Measurements from ENCODE around the gene SRRM3.
"Not testable (repeated sequence)": the region's sequence is repeated elsewhere in the genome, so short reads cannot be mapped to it uniquely, and the experiment has no call there.

Gene SRRM3

DNA sequence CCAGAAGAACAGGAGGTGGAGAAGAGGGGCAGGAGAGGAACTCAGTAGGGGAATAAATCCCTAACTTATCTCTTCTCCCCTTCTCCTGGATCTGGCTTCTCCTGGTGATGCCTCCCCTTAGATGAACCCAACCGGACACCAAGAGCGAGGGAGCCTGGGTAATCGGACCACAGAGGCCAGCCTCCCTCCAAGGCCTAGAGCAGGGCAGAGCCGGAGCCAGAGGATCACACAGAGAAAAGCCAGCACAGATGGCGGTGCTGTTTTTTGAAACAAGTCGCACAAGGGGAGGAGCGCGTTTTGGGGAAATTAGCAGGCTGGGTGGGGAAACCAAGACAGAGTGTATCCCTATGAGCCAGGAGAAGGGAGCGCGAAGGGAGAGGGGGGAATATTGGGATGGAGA is 4.9 kb upstream of the SRRM3 start:
- Histone ChIP-seq H3K9me3 (ENCODE audit: control insufficient read depth in 1 of 2, low read length in 2 of 2) (peaks cover 0 to 3% of the 10 kb centered on the region in 2 donors), H3K4me1 (ENCODE audit: control insufficient read depth in 1 of 2, insufficient read depth in 2 of 2, low read length in 2 of 2) (peaks cover 0 to under 1% of the 10 kb centered on the region in 2 donors), H3K27me3 (ENCODE audit: low read depth, low read length) (no peaks in the 10 kb centered on the region), H3K4me3 (ENCODE audit: low read depth in 1 of 2, low read length in 2 of 2) (no peak overlapping the region), H3K27ac (ENCODE audit: low read length) (no peak overlapping the region), H3K36me3 (ENCODE audit: control insufficient read depth in 1 of 2, insufficient read depth in 2 of 2, low read length in 2 of 2) (no peaks in the 10 kb centered on the region)

DNA sequence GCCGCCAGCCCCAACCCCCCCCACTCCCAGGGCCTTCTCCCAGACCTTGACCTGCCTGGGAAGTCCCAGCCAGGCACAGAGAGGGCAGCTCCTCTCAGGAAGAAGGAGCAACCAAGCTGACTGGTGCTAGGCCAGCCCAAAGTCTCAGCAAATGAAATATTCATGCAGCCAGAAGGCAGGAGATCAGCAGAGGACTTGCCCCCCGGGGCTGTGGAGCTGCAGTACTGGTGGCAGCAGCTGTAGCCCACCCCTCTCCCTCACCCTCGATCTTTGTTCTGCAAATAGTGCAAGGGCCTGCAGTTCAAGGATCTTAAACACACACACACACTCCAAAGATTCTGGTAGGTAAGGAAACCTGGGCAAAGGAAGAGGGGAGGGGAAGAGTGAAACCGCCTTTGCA is 3.5 kb upstream of the SRRM3 start:
- H3K27me3 ChIP-seq (ENCODE audit: low read depth, low read length): no peaks in the 10 kb centered on the region
- no peaks in the 10 kb centered on the region for H3K36me3 ChIP-seq (ENCODE audit: control insufficient read depth in 1 of 2, insufficient read depth in 2 of 2, low read length in 2 of 2)
- no peaks in the 10 kb centered on the region for H3K9me3 ChIP-seq (ENCODE audit: control insufficient read depth in 1 of 2, low read length in 2 of 2)

DNA sequence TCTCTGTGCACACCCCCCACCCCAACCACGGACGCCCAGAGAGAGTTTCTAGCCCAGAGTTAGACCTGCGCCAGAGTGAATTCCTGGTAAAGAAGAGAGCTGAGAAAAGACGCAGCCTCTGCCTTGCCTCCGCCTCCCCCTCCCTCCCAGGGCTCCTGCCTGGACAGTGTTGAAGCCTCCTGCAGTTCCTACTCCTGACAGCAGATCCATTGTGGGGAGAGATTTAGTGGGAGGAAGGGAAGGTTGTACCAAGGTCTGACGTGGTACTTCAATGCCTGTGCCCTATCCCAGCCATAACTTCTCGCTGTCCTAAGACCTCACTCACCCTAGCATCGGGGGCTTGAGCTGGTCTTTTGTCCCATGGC is 952 bp downstream of the SRRM3 start:
- Histone ChIP-seq H3K4me3 (ENCODE audit: low read depth in 1 of 2, low read length in 2 of 2) (no peak overlapping the region), H3K4me1 (ENCODE audit: control insufficient read depth in 1 of 2, insufficient read depth in 2 of 2, low read length in 2 of 2) (peaks cover 0 to 3% of the 10 kb centered on the region in 2 donors), H3K27ac (ENCODE audit: low read length) (no peak overlapping the region), H3K9me3 (ENCODE audit: control insufficient read depth in 1 of 2, low read length in 2 of 2) (no peaks in the 10 kb centered on the region), H3K27me3 (ENCODE audit: low read depth, low read length) (no peaks in the 10 kb centered on the region), H3K36me3 (ENCODE audit: control insufficient read depth in 1 of 2, insufficient read depth in 2 of 2, low read length in 2 of 2) (no peaks in the 10 kb centered on the region)

More for the DNA sequence above, 3.5 kb upstream of the SRRM3 start:
- Histone ChIP-seq H3K27ac (ENCODE audit: low read length) (no peak overlapping the region), H3K4me3 (ENCODE audit: low read depth in 1 of 2, low read length in 2 of 2) (no peak overlapping the region), H3K4me1 (ENCODE audit: control insufficient read depth in 1 of 2, insufficient read depth in 2 of 2, low read length in 2 of 2) (peaks cover 0 to 3% of the 10 kb centered on the region in 2 donors)

DNA sequence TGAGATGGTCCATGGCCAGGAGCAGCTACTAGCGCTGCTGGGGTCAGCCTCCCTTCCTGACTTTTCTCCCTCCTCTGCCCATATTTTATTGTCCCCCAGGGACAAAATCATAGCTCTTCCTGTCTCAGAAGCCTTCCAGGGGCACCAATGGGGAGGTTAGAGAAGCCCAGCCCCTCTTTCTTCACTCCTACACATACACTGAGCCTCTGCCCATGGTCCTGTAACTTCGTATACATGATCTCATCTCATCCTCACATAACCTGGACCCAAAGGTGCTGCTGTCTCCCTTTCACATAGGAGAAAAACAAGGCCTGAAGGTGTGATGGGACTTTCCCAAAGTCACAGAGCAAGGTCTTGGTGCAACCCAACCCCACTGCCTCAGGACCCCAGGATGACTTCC is 2.5 kb downstream of the SRRM3 start:
- no peak overlapping the region for H3K27ac ChIP-seq (ENCODE audit: low read length)
- peaks cover 0 to 3% of the 10 kb centered on the region in 2 donors for H3K4me1 ChIP-seq (ENCODE audit: control insufficient read depth in 1 of 2, insufficient read depth in 2 of 2, low read length in 2 of 2)
- no peaks in the 10 kb centered on the region for H3K36me3 ChIP-seq (ENCODE audit: control insufficient read depth in 1 of 2, insufficient read depth in 2 of 2, low read length in 2 of 2)
- peaks cover 0 to 2% of the 10 kb centered on the region in 2 donors for H3K9me3 ChIP-seq (ENCODE audit: control insufficient read depth in 1 of 2, low read length in 2 of 2)
- no peaks in the 10 kb centered on the region for H3K27me3 ChIP-seq (ENCODE audit: low read depth, low read length)
- no peak overlapping the region for H3K4me3 ChIP-seq (ENCODE audit: low read depth in 1 of 2, low read length in 2 of 2)

DNA sequence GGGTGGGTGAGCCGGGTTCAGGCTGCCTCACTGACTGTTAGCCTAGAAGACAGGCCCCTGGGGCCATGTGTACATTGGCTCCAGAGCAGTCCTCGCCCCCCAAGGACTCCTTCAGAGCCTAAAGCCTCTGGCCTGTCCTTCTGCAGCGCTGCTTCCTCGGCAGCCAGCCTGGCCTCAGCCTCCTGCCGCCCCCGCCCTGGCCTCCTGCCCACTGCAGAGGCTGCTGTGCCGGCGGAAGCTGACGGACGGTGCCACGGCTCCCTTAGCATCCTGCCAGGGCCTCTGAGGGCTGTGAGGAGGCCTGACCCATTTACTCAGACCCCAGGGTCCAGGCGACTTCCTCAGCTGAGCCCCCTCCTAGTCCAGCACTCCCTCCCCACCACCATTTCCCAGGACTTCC is 4.9 kb downstream of the SRRM3 start:
- H3K4me3 ChIP-seq (ENCODE audit: low read depth in 1 of 2, low read length in 2 of 2): no peak overlapping the region
- H3K9me3 ChIP-seq (ENCODE audit: control insufficient read depth in 1 of 2, low read length in 2 of 2): peaks cover 0 to 2% of the 10 kb centered on the region in 2 donors
- peaks cover 0 to 3% of the 10 kb centered on the region in 2 donors for H3K4me1 ChIP-seq (ENCODE audit: control insufficient read depth in 1 of 2, insufficient read depth in 2 of 2, low read length in 2 of 2)
- no peaks in the 10 kb centered on the region for H3K36me3 ChIP-seq (ENCODE audit: control insufficient read depth in 1 of 2, insufficient read depth in 2 of 2, low read length in 2 of 2)
- no peak overlapping the region for H3K27ac ChIP-seq (ENCODE audit: low read length)
- no peaks in the 10 kb centered on the region for H3K27me3 ChIP-seq (ENCODE audit: low read depth, low read length)

DNA sequence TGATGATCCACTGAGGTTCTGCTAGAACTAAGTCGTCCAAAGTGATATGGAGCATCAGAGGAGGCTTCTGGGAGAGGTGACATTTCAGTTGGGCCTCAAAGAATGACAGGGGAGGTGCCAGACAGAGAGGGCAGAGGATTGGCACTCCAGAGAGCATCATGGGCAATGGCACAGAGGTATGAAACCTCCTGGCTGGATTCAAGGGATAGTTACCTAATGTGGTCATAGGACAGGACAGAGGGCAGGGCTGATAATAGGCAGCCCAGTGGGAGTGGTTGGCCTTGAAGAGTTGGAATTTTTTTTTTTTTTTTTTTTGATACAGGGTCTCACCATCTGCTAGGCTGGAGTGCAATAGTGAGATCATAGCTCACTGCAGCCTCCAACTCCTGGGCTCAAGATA is 7.6 kb downstream of the SRRM3 start:
- no peaks in the 10 kb centered on the region for H3K4me1 ChIP-seq (ENCODE audit: control insufficient read depth in 1 of 2, insufficient read depth in 2 of 2, low read length in 2 of 2)
- H3K27me3 ChIP-seq (ENCODE audit: low read depth, low read length): no peaks in the 10 kb centered on the region
- no peaks in the 10 kb centered on the region for H3K36me3 ChIP-seq (ENCODE audit: control insufficient read depth in 1 of 2, insufficient read depth in 2 of 2, low read length in 2 of 2)
- no peak overlapping the region for H3K27ac ChIP-seq (ENCODE audit: low read length)
- no peak overlapping the region for H3K4me3 ChIP-seq (ENCODE audit: low read depth in 1 of 2, low read length in 2 of 2)
- H3K9me3 ChIP-seq (ENCODE audit: control insufficient read depth in 1 of 2, low read length in 2 of 2): peaks cover 0 to 2% of the 10 kb centered on the region in 2 donors

DNA sequence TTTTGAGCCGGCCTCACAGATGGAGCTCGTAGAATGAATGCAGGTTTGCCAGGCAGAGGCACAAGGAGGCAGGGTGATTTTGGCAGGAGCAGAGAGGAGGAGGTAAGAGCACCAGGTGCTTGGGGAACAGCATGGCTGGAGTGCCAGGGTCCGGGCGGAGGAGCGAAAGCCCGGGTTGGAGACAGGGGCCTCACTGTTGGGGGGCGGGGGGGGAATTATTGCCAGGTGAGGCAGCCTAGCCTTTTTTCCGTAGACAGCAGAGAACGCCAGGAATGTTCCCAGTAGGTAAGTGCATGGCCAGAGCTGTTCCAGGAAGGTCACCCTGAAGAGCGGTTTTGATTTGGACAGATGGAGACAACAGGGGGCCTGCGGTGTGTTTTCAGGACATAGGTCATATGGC is 9.5 kb downstream of the SRRM3 start:
- Histone ChIP-seq H3K9me3 (ENCODE audit: control insufficient read depth in 1 of 2, low read length in 2 of 2) (peaks cover 0 to 2% of the 10 kb centered on the region in 2 donors), H3K4me1 (ENCODE audit: control insufficient read depth in 1 of 2, insufficient read depth in 2 of 2, low read length in 2 of 2) (no peaks in the 10 kb centered on the region), H3K27ac (ENCODE audit: low read length) (no peak overlapping the region), H3K36me3 (ENCODE audit: control insufficient read depth in 1 of 2, insufficient read depth in 2 of 2, low read length in 2 of 2) (no peaks in the 10 kb centered on the region), H3K4me3 (ENCODE audit: low read depth in 1 of 2, low read length in 2 of 2) (no peak overlapping the region), H3K27me3 (ENCODE audit: low read depth, low read length) (no peaks in the 10 kb centered on the region)

DNA sequence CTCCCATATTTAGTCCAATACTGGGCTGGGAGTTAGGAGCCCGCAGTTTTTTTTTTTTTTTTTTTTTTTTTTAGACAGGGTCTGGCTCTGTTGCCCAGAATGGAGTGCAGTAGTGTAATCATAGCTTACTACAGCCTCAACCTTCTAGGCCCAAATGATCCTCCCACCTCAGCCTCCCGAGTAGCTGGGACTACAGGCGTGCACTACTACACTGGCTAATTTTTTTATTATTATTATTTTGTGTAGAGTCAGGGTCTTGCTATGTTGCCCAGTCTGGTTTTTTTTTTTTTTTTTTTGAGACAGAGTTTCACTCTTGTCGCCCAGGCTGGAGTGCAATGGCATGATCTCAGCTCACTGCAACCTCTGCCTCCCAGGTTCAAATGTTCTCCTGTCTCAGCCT is 13.7 kb downstream of the SRRM3 start:
- not testable (repeated sequence) for H3K36me3 ChIP-seq (ENCODE audit: control insufficient read depth in 1 of 2, insufficient read depth in 2 of 2, low read length in 2 of 2); H3K9me3 ChIP-seq (ENCODE audit: control insufficient read depth in 1 of 2, low read length in 2 of 2); H3K27me3 ChIP-seq (ENCODE audit: low read depth, low read length); H3K4me3 ChIP-seq (ENCODE audit: low read depth in 1 of 2, low read length in 2 of 2); H3K4me1 ChIP-seq (ENCODE audit: control insufficient read depth in 1 of 2, insufficient read depth in 2 of 2, low read length in 2 of 2); H3K27ac ChIP-seq (ENCODE audit: low read length)

DNA sequence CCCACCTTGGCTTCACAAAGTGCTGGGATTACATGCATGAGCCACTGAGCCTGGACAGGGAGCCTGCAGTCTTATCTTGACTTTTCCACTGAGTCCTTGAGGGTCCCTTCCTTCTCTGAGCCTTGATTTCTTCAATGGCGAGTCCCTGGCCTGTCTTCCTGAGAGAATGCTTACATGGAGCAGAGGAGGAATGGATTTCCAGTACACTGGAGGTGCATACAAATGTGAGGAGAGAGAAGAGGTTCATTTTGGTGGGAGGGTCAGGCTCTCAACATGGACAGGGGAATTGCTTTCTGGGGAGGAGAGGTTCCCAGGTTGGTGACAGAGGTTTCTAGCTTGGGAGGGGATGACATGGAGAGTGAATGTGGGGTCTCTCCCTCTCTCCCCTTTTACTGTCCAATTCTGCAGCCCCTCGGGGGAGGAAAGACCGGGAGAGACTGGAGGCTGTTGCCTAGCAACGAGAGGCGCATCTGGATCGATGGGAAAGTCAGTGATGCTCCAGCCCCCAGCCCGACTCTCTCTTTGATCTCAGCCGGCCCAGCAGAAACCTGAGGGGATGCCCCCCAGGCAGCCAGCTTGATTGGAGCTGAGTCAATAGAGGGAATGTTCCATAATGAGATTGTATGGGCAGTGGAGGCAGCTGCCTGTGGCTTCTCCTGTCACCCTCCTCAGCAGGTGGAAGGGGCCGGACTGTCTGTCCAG is 14.8 kb downstream of the SRRM3 start:
- no peaks in the 10 kb centered on the region for H3K36me3 ChIP-seq (ENCODE audit: control insufficient read depth in 1 of 2, insufficient read depth in 2 of 2, low read length in 2 of 2)
- H3K9me3 ChIP-seq (ENCODE audit: control insufficient read depth in 1 of 2, low read length in 2 of 2): no peaks in the 10 kb centered on the region
- no peaks in the 10 kb centered on the region for H3K4me1 ChIP-seq (ENCODE audit: control insufficient read depth in 1 of 2, insufficient read depth in 2 of 2, low read length in 2 of 2)
- no peaks in the 10 kb centered on the region for H3K27me3 ChIP-seq (ENCODE audit: low read depth, low read length)
- H3K27ac ChIP-seq (ENCODE audit: low read length): no peak overlapping the region
- no peak overlapping the region for H3K4me3 ChIP-seq (ENCODE audit: low read depth in 1 of 2, low read length in 2 of 2)

DNA sequence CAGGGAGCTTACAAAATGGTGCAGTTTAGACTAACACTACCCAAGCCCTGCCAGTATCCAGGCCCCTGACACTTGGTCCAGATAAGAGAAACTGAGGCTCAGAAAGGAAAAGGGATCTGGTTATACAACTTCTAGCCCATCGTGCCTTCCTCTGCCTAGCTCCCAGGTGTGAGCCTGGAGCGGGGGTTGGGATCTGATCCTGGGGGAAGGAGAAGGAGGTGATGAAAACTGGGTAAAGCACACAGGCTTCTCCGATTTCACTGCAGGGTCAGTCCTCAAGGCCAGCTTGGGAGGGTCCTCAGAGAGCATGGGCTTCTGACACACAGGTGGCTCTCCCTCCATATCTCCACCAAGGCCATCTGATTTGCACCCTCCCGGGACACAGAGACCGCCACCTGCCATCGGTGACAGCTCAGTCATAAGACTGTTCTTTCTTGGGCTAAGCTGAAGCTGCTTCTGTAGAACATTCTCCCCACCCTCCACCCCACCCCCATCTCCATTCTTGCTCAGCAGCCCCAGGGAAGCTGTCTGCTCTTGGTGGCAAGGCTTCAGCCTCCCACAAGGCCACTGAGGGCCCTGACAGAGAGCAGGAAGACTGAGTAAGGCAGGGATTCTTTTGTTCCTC is 16.4 kb downstream of the SRRM3 start:
- no peaks in the 10 kb centered on the region for H3K36me3 ChIP-seq (ENCODE audit: control insufficient read depth in 1 of 2, insufficient read depth in 2 of 2, low read length in 2 of 2)
- no peaks in the 10 kb centered on the region for H3K9me3 ChIP-seq (ENCODE audit: control insufficient read depth in 1 of 2, low read length in 2 of 2)
- no peaks in the 10 kb centered on the region for H3K4me1 ChIP-seq (ENCODE audit: control insufficient read depth in 1 of 2, insufficient read depth in 2 of 2, low read length in 2 of 2)
- no peak overlapping the region for H3K27ac ChIP-seq (ENCODE audit: low read length)
- no peaks in the 10 kb centered on the region for H3K27me3 ChIP-seq (ENCODE audit: low read depth, low read length)
- H3K4me3 ChIP-seq (ENCODE audit: low read depth in 1 of 2, low read length in 2 of 2): no peak overlapping the region

DNA sequence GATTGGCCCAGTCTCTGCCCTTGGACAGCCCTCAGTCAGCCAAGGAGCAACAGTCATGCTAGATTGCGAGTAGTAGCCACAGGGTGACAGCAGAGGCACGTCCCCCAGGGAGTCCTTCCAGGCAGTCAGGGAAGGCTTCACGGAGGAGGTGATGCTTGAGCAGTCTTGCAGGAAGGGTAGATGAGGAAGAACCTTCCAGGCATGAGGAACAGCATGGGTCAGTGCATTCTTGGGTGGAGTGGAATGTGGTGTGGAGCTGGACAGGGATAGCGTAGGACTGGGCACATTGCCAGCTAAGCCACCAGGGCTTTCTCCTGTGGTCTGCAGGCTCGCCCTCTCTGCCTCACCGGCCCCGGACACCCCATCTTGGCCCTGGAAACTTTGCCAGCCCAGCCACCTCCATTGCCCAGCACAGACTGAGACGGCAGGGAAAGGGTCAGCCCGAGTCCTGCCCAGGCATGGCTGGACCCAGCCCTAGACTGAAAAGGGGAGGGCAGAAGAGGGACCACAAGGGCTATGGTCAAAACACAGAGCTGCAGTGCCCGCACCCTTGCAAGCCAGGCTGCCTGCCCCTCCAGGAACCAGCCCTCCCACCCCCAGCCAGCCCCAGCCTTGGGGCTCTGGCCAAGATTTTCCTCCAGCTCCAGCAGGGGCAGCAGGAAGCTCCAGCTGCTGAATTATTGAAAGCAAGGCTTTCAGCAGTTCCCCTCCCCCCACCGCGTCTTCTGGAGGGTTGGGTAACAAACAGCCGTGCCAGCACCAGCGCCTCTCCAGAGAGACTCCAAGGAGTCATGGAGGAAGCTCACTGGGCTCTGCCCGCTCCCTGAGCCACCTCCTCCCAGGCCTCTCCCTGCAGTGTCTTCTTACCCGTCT is 18.7 kb downstream of the SRRM3 start:
- no peaks in the 10 kb centered on the region for H3K27me3 ChIP-seq (ENCODE audit: low read depth, low read length)
- H3K9me3 ChIP-seq (ENCODE audit: control insufficient read depth in 1 of 2, low read length in 2 of 2): no peaks in the 10 kb centered on the region
- no peaks in the 10 kb centered on the region for H3K4me1 ChIP-seq (ENCODE audit: control insufficient read depth in 1 of 2, insufficient read depth in 2 of 2, low read length in 2 of 2)

More for the DNA sequence above, 18.7 kb downstream of the SRRM3 start:
- Histone ChIP-seq H3K27ac (ENCODE audit: low read length) (no peak overlapping the region), H3K36me3 (ENCODE audit: control insufficient read depth in 1 of 2, insufficient read depth in 2 of 2, low read length in 2 of 2) (no peaks in the 10 kb centered on the region), H3K4me3 (ENCODE audit: low read depth in 1 of 2, low read length in 2 of 2) (no peak overlapping the region)

Data from muscle layer of duodenum (tissue), 2 donors.